Breast epithelium (tissue), 4 donors: Measurements from ENCODE around the gene KIF26B. TPM values are rescaled to one million over a fixed set of nuclear protein-coding genes. Genes with fewer than 3 reads are reported as not detected.

Experiments used
- DNase-seq, 2 donors: peaks; one replicate each; pipeline ENCODE4 v3.0.0-alpha.2; 2019; ENCODE audit warnings: low spot score in 2 of 2
- H3K27ac ChIP-seq, 2 donors: fragments of 200-600 bp; sonication (generic) in 1 of 2; one replicate each; pipeline ENCODE4 v1.5.1; 2016 to 2019; ENCODE audit warnings: mild to moderate bottlenecking in 1 of 2
- H3K27me3 ChIP-seq, 2 donors: fragments of 200-600 bp; sonication (generic) in 1 of 2; one replicate each; pipeline versions ENCODE4 v1.5.1 to v1.6.0; 2017 to 2019; ENCODE audit warnings: control low read depth in 1 of 2, mild to moderate bottlenecking in 1 of 2
- H3K36me3 ChIP-seq: fragments of 200-600 bp; one replicate; pipeline ENCODE4 v1.5.1; 2019
- H3K4me1 ChIP-seq, 2 donors: fragments of 200-600 bp; sonication (generic); one replicate each; pipeline ENCODE4 v1.5.1; 2016 to 2019; ENCODE audit warnings: control low read depth in 1 of 2
- H3K4me3 ChIP-seq, 3 donors: fragments of 200-600 bp; sonication (generic); 1 replicate in 2 of 3; 2 replicates in 1 of 3; pipeline ENCODE4 v1.5.1; 2016 to 2019; ENCODE audit warnings: mild to moderate bottlenecking in 3 of 3, moderate library complexity in 2 of 3
- H3K9me3 ChIP-seq, 2 donors: fragments of 200-600 bp; sonication (generic) in 1 of 2; one replicate each; pipeline ENCODE4 v1.5.1; 2016 to 2019; ENCODE audit warnings: control low read depth in 1 of 2
- POLR2A ChIP-seq: fragments of 450-650 bp; IDR thresholded peaks from one replicate; pipeline ENCODE4 v1.6.1; 2016; ENCODE audit warnings: antibody characterized with exemption, mild to moderate bottlenecking, moderate library complexity
- POLR2AphosphoS5 ChIP-seq, 3 donors: sonication (generic); formaldehyde crosslinking; IDR thresholded peaks; one replicate each; pipeline ENCODE4 v1.6.1; 2017; ENCODE audit warnings: antibody characterized with exemption in 3 of 3
- intact Hi-C: fragments of 100-400 bp; cut with DNase I; formaldehyde crosslinking; loops from one replicate; pipeline ENCODE4 v1.15.1; 2023; ENCODE audit warnings: low total_unique reads
- total RNA-seq, 3 donors: library from RNA; depleted of rRNA; stranded (reverse); fragments of >200 nt; gene quantifications; one replicate each; pipeline ENCODE4 v1.1.0, GENCODE V29; 2016
- TF ChIP-seq, protein P1 (sequence below), 3 donors: fragments of 450-650 bp; IDR thresholded peaks; one replicate each; pipeline ENCODE4 v1.5.1; 2016 to 2017; ENCODE audit warnings: antibody characterized with exemption in 3 of 3, mild to moderate bottlenecking in 3 of 3, moderate library complexity in 3 of 3

Gene KIF26B
- total RNA-seq, 3 donors from 2014 or later, result 0.32 to 1.0 (median 0.33) TPM

DNA sequence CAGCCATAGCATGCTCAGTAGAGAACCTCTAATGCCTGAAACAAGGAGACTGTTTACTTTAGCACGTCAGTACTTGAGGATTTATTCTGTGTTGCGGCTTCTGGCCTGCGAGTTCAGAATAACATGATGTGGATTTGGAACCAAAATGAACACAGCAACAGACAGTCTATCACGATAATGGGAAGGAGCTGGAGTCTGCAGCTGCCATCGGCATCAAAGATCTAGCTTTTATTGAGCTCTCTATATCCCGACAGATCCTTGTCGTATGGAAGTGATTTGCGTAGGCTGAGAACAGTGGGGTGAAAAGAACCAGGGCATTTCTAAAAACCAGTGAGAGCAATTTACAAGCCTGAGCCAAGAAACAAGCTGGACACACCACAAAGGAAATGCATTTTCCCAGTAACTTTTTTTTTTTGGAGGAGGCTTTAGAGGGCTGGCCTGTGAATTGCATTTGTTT, 294.2 kb downstream of the KIF26B start:
- no peak for DNase-seq
- H3K36me3 ChIP-seq, result no peaks in the 10 kb centered on the region
- TF ChIP-seq POLR2AphosphoS5 (IDR thresholded peaks at IDR 0.05), result no peak
- TF ChIP-seq, protein P1, sequence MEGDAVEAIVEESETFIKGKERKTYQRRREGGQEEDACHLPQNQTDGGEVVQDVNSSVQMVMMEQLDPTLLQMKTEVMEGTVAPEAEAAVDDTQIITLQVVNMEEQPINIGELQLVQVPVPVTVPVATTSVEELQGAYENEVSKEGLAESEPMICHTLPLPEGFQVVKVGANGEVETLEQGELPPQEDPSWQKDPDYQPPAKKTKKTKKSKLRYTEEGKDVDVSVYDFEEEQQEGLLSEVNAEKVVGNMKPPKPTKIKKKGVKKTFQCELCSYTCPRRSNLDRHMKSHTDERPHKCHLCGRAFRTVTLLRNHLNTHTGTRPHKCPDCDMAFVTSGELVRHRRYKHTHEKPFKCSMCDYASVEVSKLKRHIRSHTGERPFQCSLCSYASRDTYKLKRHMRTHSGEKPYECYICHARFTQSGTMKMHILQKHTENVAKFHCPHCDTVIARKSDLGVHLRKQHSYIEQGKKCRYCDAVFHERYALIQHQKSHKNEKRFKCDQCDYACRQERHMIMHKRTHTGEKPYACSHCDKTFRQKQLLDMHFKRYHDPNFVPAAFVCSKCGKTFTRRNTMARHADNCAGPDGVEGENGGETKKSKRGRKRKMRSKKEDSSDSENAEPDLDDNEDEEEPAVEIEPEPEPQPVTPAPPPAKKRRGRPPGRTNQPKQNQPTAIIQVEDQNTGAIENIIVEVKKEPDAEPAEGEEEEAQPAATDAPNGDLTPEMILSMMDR (IDR thresholded peaks at IDR 0.05), result no peak
- no peak overlapping the region for H3K27ac ChIP-seq
- no peaks in the 10 kb centered on the region for H3K27me3 ChIP-seq
- no peak overlapping the region for H3K4me3 ChIP-seq
- intact Hi-C loops, result no loop called here
- H3K4me1 ChIP-seq, result no peaks in the 10 kb centered on the region
- H3K9me3 ChIP-seq, result no peaks in the 10 kb centered on the region

DNA sequence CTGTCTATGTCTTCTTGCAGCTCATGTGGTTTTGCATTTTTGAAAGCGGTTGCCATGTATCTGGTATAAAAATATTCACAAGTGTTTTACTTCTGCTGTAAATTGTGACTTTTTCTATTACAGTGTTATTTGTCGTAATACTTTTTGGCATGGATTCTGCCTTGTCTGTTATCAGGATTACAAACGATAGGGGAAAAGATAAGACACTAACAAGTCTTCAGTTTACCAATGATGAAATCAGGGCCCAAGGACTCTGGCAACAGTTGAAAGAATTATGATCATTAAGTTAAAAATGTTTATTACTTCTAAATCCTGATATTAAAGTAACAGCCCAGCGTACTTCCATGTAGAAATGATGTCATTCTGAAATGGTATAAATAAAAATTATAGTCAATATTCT, 298.8 kb downstream of the KIF26B start:
- H3K4me1 ChIP-seq, result no peaks in the 10 kb centered on the region
- DNase-seq, result no peak
- no peaks in the 10 kb centered on the region for H3K9me3 ChIP-seq
- H3K27ac ChIP-seq, result no peak overlapping the region
- no peaks in the 10 kb centered on the region for H3K27me3 ChIP-seq
- H3K4me3 ChIP-seq, result no peak overlapping the region
- H3K36me3 ChIP-seq, result no peaks in the 10 kb centered on the region
- intact Hi-C loops, result no loop called here
- TF ChIP-seq POLR2A (no peak), POLR2AphosphoS5 (IDR thresholded peaks at IDR 0.05) (no peak)
- TF ChIP-seq, protein P1 (IDR thresholded peaks at IDR 0.05), result no peak

GRCh38 chr1:245454051-245454450, 299.3 kb downstream of the KIF26B start:
- intact Hi-C loops, result no loop called here
- H3K36me3 ChIP-seq, result no peaks in the 10 kb centered on the region
- TF ChIP-seq POLR2AphosphoS5 (IDR thresholded peaks at IDR 0.05), result no peak
- TF ChIP-seq POLR2A, result no peak
- TF ChIP-seq, protein P1 (IDR thresholded peaks at IDR 0.05), result no peak

GRCh38 chr1:245457562-245457961, 302.8 kb downstream of the KIF26B start:
- Histone ChIP-seq H3K4me1 (no peaks in the 10 kb centered on the region), H3K36me3 (no peaks in the 10 kb centered on the region), H3K27me3 (no peaks in the 10 kb centered on the region), H3K4me3 (no peak overlapping the region), H3K9me3 (no peaks in the 10 kb centered on the region), H3K27ac (no peak overlapping the region)
- DNase-seq, result no peak
- TF ChIP-seq, protein P1 (IDR thresholded peaks at IDR 0.05), result no peak
- intact Hi-C loops, result no loop called here

More at GRCh38 chr1:245454051-245454450, 299.3 kb downstream of the KIF26B start:
- H3K9me3 ChIP-seq, result no peaks in the 10 kb centered on the region
- no peak overlapping the region for H3K27ac ChIP-seq
- H3K27me3 ChIP-seq, result no peaks in the 10 kb centered on the region
- DNase-seq, result no peak
- no peaks in the 10 kb centered on the region for H3K4me1 ChIP-seq
- no peak overlapping the region for H3K4me3 ChIP-seq

DNA sequence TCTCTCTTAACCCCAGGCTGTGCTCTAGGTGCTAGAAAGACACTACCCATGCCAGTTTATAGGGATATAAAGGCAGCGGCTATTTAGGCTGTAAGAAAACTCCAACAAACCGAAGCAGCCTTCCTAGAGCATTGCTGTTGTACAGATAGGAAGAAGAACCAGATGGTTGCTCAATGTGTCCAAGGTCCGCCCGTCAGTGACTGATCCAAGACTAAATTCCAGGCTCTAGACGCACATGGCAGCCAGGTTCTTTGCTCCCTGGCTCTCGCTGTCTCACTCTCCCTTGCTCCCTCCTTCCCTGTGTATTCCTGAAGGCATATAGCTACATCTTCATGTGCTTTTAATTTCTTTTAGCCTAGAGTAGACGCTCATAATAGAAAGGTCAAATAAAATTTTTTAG, 303.4 kb downstream of the KIF26B start:
- no peak for DNase-seq
- intact Hi-C loops, result no loop called here

More for the DNA sequence above, 303.4 kb downstream of the KIF26B start:
- TF ChIP-seq POLR2A (no peak), POLR2AphosphoS5 (IDR thresholded peaks at IDR 0.05) (no peak)
- TF ChIP-seq, protein P1 (IDR thresholded peaks at IDR 0.05), result no peak
- H3K27ac ChIP-seq, result no peak overlapping the region
- H3K36me3 ChIP-seq, result no peaks in the 10 kb centered on the region
- no peaks in the 10 kb centered on the region for H3K9me3 ChIP-seq
- H3K4me1 ChIP-seq, result no peaks in the 10 kb centered on the region
- H3K4me3 ChIP-seq, result no peak overlapping the region
- H3K27me3 ChIP-seq, result no peaks in the 10 kb centered on the region
